HepG2 (cell line): ENCODE data around the gene NSD1. TPM values are rescaled to one million over a fixed set of nuclear protein-coding genes. Genes with fewer than 3 reads are reported as not detected.

Experiments
- KDM1A ChIP-seq: IDR thresholded peaks from 2 replicates; pipeline ENCODE4 v1.6.1; 2016; ENCODE audit warnings: missing compliant biosample characterization
- KDM3A ChIP-seq: IDR thresholded peaks from 2 replicates; pipeline ENCODE4 v1.6.1; 2018; ENCODE audit warnings: low read depth, missing compliant biosample characterization
- MBNL3 ChIP-seq: fragments of 250-450 bp; sonication (Bioruptor Pico); conservative IDR thresholded peaks from 2 replicates; pipeline ENCODE4 v1.8.0; 2022; ENCODE audit warnings: mild to moderate bottlenecking, inconsistent platforms
- SATB2 ChIP-seq: sonication (generic); formaldehyde crosslinking; IDR thresholded peaks from 2 replicates; pipeline ENCODE4 v1.5.0; 2020; ENCODE audit warnings: missing genetic modification reagents
- SIN3B ChIP-seq: fragments of 150-350 bp; IDR thresholded peaks from 2 replicates; pipeline ENCODE4 v1.6.1; 2014; ENCODE audit warnings: low read length
- SOX6 ChIP-seq, 2 experiments: fragments of 450-650 bp in 1 of 2; sonication (generic) in 1 of 2; formaldehyde crosslinking in 1 of 2; IDR thresholded peaks; 2 replicates each; pipeline versions ENCODE4 v1.4.0 to v1.6.1; 2017 to 2020; ENCODE audit warnings: antibody characterized with exemption in 1 of 2, mild to moderate bottlenecking in 1 of 2, missing genetic modification reagents in 1 of 2
- SP4 ChIP-seq: sonication (generic); formaldehyde crosslinking; IDR thresholded peaks from 2 replicates; pipeline ENCODE4 v1.8.1; 2023; ENCODE audit warnings: mild to moderate bottlenecking, missing genetic modification reagents
- SYNCRIP ChIP-seq: fragments of 200-400 bp; formaldehyde crosslinking; IDR thresholded peaks from 2 replicates; pipeline ENCODE4 v1.6.1; 2018; ENCODE audit warnings: mild to moderate bottlenecking, low read depth, low read length; ENCODE audit not compliant: insufficient read depth
- ZNF253 ChIP-seq: sonication (generic); formaldehyde crosslinking; IDR thresholded peaks from 2 replicates; pipeline ENCODE4 v1.8.0; 2022; ENCODE audit warnings: mild to moderate bottlenecking, missing genetic modification reagents, borderline replicate concordance
- ZNF589 ChIP-seq: sonication (generic); formaldehyde crosslinking; conservative IDR thresholded peaks from 2 replicates; pipeline ENCODE4 v1.8.0; 2022; ENCODE audit warnings: mild to moderate bottlenecking, moderate library complexity, missing genetic modification reagents
- polyA plus RNA-seq, 8 experiments: library from polyadenylated mRNA; depleted of rRNA in 3 of 8; stranded (reverse) in 7 of 8; unstranded in 1 of 8; fragments of >200 nt; fragmentation: Illumina TruSeq in 4 of 8; extraction: Trizol in 4 of 8; gene quantifications; 2 replicates each; pipeline versions ENCODE4 v1.2.1 to v1.2.3, GENCODE V29; 2011 to 2016; ENCODE audit warnings: low read depth in 4 of 8, missing spikeins in 1 of 8, mixed read lengths in 1 of 8; ENCODE audit not compliant: insufficient read depth in 1 of 8
- total RNA-seq, 5 experiments: library from RNA; depleted of rRNA; stranded (reverse); fragments of >200 nt; fragmentation: Illumina TruSeq; extraction: Trizol; gene quantifications; 2 replicates each; pipeline ENCODE4 v1.2.3, GENCODE V29; 2016; ENCODE audit warnings: low read depth in 1 of 5
- TF ChIP-seq, protein P1 (sequence below): sonication (generic); formaldehyde crosslinking; IDR thresholded peaks from 2 replicates; pipeline ENCODE4 v1.4.0; 2020; ENCODE audit warnings: missing genetic modification reagents
- TF ChIP-seq, protein P2 (sequence below): sonication (generic); formaldehyde crosslinking; IDR thresholded peaks from 2 replicates; pipeline ENCODE4 v1.9.0; 2021; ENCODE audit warnings: missing genetic modification reagents, borderline replicate concordance
- TF ChIP-seq, protein P3 (sequence below): sonication (generic); formaldehyde crosslinking; IDR thresholded peaks from 2 replicates; pipeline ENCODE4 v1.5.1; 2020; ENCODE audit warnings: missing genetic modification reagents, mild to moderate bottlenecking, borderline replicate concordance
- TF ChIP-seq, protein P4 (sequence below): sonication (generic); formaldehyde crosslinking; IDR thresholded peaks from 2 replicates; pipeline ENCODE4 v1.8.1; 2023; ENCODE audit warnings: mild to moderate bottlenecking, missing genetic modification reagents, borderline replicate concordance
- TF ChIP-seq, protein P5 (sequence below): sonication (generic); formaldehyde crosslinking; IDR thresholded peaks from 2 replicates; pipeline ENCODE4 v1.4.0; 2020; ENCODE audit warnings: low read depth, missing genetic modification reagents
- TF ChIP-seq, protein P6 (sequence below): sonication (generic); formaldehyde crosslinking; IDR thresholded peaks from 2 replicates; pipeline ENCODE4 v1.8.1; 2023; ENCODE audit warnings: missing genetic modification reagents, inconsistent platforms, borderline replicate concordance

Gene NSD1
- total and polyA plus RNA-seq, 2 of the 13 experiments (the other 11 are each of a cell fraction or from before 2014, with no cell fraction given), result 0.01 to 0.09 TPM

DNA sequence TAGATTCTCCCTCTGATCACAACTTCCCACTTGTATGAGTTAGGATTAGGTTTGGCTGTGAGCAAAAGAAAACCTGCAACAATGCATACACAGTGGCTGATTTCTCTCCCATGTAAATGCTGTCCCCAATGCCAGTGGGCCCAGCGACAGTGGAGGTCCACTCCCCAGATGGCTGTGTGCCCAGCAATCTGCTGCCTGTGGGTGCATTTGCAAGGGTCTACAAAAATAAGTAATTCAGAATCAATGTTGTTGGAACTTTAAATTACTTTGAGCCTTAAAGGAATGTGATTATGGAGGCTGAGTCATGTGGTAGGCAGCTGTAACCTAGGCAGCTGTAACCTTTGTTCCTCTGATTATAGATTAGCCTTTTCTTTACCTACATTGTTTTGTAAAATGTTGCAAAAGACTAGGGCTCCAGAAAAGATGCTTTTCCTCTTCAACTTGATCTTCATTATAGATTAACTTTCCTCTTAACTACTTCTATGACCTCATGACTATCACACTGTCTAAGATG is 192.4 kb downstream of the NSD1 start (continued):
- TF ChIP-seq, protein P1, sequence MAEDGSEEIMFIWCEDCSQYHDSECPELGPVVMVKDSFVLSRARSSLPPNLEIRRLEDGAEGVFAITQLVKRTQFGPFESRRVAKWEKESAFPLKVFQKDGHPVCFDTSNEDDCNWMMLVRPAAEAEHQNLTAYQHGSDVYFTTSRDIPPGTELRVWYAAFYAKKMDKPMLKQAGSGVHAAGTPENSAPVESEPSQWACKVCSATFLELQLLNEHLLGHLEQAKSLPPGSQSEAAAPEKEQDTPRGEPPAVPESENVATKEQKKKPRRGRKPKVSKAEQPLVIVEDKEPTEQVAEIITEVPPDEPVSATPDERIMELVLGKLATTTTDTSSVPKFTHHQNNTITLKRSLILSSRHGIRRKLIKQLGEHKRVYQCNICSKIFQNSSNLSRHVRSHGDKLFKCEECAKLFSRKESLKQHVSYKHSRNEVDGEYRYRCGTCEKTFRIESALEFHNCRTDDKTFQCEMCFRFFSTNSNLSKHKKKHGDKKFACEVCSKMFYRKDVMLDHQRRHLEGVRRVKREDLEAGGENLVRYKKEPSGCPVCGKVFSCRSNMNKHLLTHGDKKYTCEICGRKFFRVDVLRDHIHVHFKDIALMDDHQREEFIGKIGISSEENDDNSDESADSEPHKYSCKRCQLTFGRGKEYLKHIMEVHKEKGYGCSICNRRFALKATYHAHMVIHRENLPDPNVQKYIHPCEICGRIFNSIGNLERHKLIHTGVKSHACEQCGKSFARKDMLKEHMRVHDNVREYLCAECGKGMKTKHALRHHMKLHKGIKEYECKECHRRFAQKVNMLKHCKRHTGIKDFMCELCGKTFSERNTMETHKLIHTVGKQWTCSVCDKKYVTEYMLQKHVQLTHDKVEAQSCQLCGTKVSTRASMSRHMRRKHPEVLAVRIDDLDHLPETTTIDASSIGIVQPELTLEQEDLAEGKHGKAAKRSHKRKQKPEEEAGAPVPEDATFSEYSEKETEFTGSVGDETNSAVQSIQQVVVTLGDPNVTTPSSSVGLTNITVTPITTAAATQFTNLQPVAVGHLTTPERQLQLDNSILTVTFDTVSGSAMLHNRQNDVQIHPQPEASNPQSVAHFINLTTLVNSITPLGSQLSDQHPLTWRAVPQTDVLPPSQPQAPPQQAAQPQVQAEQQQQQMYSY (CRISPR knock-in tag), result no peak
- TF ChIP-seq KDM1A (CRISPR knock-in tag) (no peak), ZNF253 (no peak), SIN3B (no peak), SOX6 (IDR thresholded peaks at IDR 0.05) (no peak), SOX6 (CRISPR knock-in tag; IDR thresholded peaks at IDR 0.05) (peak; percentile 98), SP4 (CRISPR knock-in tag) (no peak), KDM3A (CRISPR knock-in tag) (no peak), SYNCRIP (no peak), SATB2 (CRISPR knock-in tag) (no peak), MBNL3 (CRISPR knock-in tag) (no peak), ZNF589 (CRISPR knock-in tag) (no peak)
- TF ChIP-seq, protein P2, sequence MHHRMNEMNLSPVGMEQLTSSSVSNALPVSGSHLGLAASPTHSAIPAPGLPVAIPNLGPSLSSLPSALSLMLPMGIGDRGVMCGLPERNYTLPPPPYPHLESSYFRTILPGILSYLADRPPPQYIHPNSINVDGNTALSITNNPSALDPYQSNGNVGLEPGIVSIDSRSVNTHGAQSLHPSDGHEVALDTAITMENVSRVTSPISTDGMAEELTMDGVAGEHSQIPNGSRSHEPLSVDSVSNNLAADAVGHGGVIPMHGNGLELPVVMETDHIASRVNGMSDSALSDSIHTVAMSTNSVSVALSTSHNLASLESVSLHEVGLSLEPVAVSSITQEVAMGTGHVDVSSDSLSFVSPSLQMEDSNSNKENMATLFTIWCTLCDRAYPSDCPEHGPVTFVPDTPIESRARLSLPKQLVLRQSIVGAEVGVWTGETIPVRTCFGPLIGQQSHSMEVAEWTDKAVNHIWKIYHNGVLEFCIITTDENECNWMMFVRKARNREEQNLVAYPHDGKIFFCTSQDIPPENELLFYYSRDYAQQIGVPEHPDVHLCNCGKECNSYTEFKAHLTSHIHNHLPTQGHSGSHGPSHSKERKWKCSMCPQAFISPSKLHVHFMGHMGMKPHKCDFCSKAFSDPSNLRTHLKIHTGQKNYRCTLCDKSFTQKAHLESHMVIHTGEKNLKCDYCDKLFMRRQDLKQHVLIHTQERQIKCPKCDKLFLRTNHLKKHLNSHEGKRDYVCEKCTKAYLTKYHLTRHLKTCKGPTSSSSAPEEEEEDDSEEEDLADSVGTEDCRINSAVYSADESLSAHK (CRISPR knock-in tag), result no peak
- TF ChIP-seq, protein P3, sequence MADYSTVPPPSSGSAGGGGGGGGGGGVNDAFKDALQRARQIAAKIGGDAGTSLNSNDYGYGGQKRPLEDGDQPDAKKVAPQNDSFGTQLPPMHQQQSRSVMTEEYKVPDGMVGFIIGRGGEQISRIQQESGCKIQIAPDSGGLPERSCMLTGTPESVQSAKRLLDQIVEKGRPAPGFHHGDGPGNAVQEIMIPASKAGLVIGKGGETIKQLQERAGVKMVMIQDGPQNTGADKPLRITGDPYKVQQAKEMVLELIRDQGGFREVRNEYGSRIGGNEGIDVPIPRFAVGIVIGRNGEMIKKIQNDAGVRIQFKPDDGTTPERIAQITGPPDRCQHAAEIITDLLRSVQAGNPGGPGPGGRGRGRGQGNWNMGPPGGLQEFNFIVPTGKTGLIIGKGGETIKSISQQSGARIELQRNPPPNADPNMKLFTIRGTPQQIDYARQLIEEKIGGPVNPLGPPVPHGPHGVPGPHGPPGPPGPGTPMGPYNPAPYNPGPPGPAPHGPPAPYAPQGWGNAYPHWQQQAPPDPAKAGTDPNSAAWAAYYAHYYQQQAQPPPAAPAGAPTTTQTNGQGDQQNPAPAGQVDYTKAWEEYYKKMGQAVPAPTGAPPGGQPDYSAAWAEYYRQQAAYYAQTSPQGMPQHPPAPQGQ (CRISPR knock-in tag), result no peak
- TF ChIP-seq, protein P4, sequence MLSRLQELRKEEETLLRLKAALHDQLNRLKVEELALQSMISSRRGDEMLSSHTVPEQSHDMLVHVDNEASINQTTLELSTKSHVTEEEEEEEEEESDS, result no peak
- TF ChIP-seq, protein P5, sequence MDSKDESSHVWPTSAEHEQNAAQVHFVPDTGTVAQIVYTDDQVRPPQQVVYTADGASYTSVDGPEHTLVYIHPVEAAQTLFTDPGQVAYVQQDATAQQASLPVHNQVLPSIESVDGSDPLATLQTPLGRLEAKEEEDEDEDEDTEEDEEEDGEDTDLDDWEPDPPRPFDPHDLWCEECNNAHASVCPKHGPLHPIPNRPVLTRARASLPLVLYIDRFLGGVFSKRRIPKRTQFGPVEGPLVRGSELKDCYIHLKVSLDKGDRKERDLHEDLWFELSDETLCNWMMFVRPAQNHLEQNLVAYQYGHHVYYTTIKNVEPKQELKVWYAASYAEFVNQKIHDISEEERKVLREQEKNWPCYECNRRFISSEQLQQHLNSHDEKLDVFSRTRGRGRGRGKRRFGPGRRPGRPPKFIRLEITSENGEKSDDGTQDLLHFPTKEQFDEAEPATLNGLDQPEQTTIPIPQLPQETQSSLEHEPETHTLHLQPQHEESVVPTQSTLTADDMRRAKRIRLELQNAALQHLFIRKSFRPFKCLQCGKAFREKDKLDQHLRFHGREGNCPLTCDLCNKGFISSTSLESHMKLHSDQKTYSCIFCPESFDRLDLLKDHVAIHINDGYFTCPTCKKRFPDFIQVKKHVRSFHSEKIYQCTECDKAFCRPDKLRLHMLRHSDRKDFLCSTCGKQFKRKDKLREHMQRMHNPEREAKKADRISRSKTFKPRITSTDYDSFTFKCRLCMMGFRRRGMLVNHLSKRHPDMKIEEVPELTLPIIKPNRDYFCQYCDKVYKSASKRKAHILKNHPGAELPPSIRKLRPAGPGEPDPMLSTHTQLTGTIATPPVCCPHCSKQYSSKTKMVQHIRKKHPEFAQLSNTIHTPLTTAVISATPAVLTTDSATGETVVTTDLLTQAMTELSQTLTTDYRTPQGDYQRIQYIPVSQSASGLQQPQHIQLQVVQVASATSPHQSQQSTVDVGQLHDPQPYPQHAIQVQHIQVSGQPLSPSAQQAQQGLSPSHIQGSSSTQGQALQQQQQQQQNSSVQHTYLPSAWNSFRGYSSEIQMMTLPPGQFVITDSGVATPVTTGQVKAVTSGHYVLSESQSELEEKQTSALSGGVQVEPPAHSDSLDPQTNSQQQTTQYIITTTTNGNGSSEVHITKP (CRISPR knock-in tag), result no peak
- TF ChIP-seq, protein P6, sequence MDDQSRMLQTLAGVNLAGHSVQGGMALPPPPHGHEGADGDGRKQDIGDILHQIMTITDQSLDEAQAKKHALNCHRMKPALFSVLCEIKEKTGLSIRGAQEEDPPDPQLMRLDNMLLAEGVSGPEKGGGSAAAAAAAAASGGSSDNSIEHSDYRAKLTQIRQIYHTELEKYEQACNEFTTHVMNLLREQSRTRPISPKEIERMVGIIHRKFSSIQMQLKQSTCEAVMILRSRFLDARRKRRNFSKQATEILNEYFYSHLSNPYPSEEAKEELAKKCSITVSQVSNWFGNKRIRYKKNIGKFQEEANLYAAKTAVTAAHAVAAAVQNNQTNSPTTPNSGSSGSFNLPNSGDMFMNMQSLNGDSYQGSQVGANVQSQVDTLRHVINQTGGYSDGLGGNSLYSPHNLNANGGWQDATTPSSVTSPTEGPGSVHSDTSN, result no peak
